ENCODE data around the gene ZFYVE27. TPM values are rescaled to one million over a fixed set of nuclear protein-coding genes. Genes with fewer than 3 reads are reported as not detected.

ZFYVE27 gene
- total RNA-seq, 6 donors from 2014 or later: 20.5 to 51.3 (median 26.4) TPM

GRCh38 chr10:97711640-97712572, 25.0 kb upstream of the ZFYVE27 start:
- TF ChIP-seq POLR2A (IDR thresholded peaks at IDR 0.05) (peak in 1 of 4 donors; percentile 44), POLR2AphosphoS5 (IDR thresholded peaks at IDR 0.05) (peak in 1 of 2 donors; percentile 41), CTCF (IDR thresholded peaks at IDR 0.05) (no peak)
- DNase-seq (no peak), ATAC-seq (ENCODE audit: low FRiP score in 2 of 2) (no peak)
- H3K4me3 ChIP-seq: no peak overlapping the region
- H3K27me3 ChIP-seq: no peaks in the 10 kb centered on the region
- no peaks in the 10 kb centered on the region for H3K9me3 ChIP-seq
- H3K4me1 ChIP-seq: peaks cover 39 to 47% (median 47%) of the 10 kb centered on the region in 4 donors
- peaks cover 0 to 1% (median under 1%) of the 10 kb centered on the region in 4 donors for H3K36me3 ChIP-seq
- peak overlapping the region in 3 of 4 donors; percentile 90 to 97 (median 94) for H3K27ac ChIP-seq
- 79% methylated on average over 9 of the region's 9 CpGs for WGBS, 2 donors

GRCh38 chr10:97713339-97713825, 23.5 kb upstream of the ZFYVE27 start, which contains the start of gene MARVELD1:
Gene MARVELD1 (plus strand): TSS chr10:97713730. CDS start chr10:97713877, 147 bp downstream.
- peak; percentile 42 to 88 for DNase-seq
- Histone ChIP-seq H3K36me3 (peaks cover 0 to 10% (median 4%) of the 10 kb centered on the region in 4 donors), H3K27ac (peak within 1 kb of the TSS; percentile 90 to 97 (median 94)), H3K4me1 (peaks cover 52 to 55% (median 54%) of the 10 kb centered on the region in 4 donors), H3K4me3 (peak within 1 kb of the TSS; percentile 42 to 72 (median 60)), H3K27me3 (no peaks in the 10 kb centered on the region), H3K9me3 (no peaks in the 10 kb centered on the region)
- 2 to 9% methylated on average over 31 to 35 of the region's 37 CpGs for WGBS, 2 donors
- TF ChIP-seq CTCF (IDR thresholded peaks at IDR 0.05): no peak
- no peak for TF ChIP-seq EP300 (IDR thresholded peaks at IDR 0.05)
- TF ChIP-seq POLR2A (IDR thresholded peaks at IDR 0.05): no peak
- peak in 1 of 2 donors; percentile 10 for TF ChIP-seq POLR2AphosphoS5 (IDR thresholded peaks at IDR 0.05)
- peak in 1 of 2 donors; percentile 42 for ATAC-seq (ENCODE audit: low FRiP score in 2 of 2)

GRCh38 chr10:97713826-97714400, 23.0 kb upstream of the ZFYVE27 start:
- Histone ChIP-seq H3K4me1 (peaks cover 56 to 60% (median 59%) of the 10 kb centered on the region in 4 donors), H3K27ac (peak overlapping the region; percentile 90 to 97 (median 94)), H3K27me3 (no peaks in the 10 kb centered on the region), H3K36me3 (peaks cover 0 to 10% (median 4%) of the 10 kb centered on the region in 4 donors), H3K9me3 (no peaks in the 10 kb centered on the region), H3K4me3 (peak overlapping the region; percentile 42 to 72 (median 60))
- WGBS, 2 donors: 0 to 1% methylated on average over 11 to 38 of the region's 69 CpGs
- peak; percentile 57 to 67 for ATAC-seq (ENCODE audit: low FRiP score in 2 of 2)
- DNase-seq: peak; percentile 76 to 94
- TF ChIP-seq POLR2AphosphoS5 (IDR thresholded peaks at IDR 0.05) (peak; percentile 17 to 44), EP300 (IDR thresholded peaks at IDR 0.05) (no peak), CTCF (IDR thresholded peaks at IDR 0.05) (peak in 4 of 6 experiments; percentile 11 to 55 (median 42)), POLR2A (IDR thresholded peaks at IDR 0.05) (peak in 2 of 4 donors; percentile 34 to 53)

GRCh38 chr10:97714401-97715258, 22.3 kb upstream of the ZFYVE27 start:
- 5 to 21% methylated on average over 10 to 60 of the region's 74 CpGs for WGBS, 2 donors
- H3K4me1 ChIP-seq: peaks cover 59 to 62% (median 60%) of the 10 kb centered on the region in 4 donors
- TF ChIP-seq CTCF (IDR thresholded peaks at IDR 0.05) (no peak), EP300 (IDR thresholded peaks at IDR 0.05) (no peak), POLR2A (IDR thresholded peaks at IDR 0.05) (peak in 3 of 4 donors; percentile 34 to 72 (median 37)), POLR2AphosphoS5 (IDR thresholded peaks at IDR 0.05) (peak; percentile 39 to 46)

More at GRCh38 chr10:97714401-97715258, 22.3 kb upstream of the ZFYVE27 start:
- H3K4me3 ChIP-seq: peak overlapping the region; percentile 42 to 72 (median 60)
- peak; percentile 65 to 89 for ATAC-seq (ENCODE audit: low FRiP score in 2 of 2)
- peaks cover 0 to 10% (median 4%) of the 10 kb centered on the region in 4 donors for H3K36me3 ChIP-seq
- H3K27ac ChIP-seq: peak overlapping the region; percentile 90 to 97 (median 94)
- peak; percentile 56 to 91 for DNase-seq
- H3K27me3 ChIP-seq: no peaks in the 10 kb centered on the region
- H3K9me3 ChIP-seq: no peaks in the 10 kb centered on the region
